MCF 10A (cell line): ENCODE data around the gene RTBDN. TPM values are rescaled to one million over a fixed set of nuclear protein-coding genes. Genes with fewer than 3 reads are reported as not detected.

Experiments used
- BruUV-seq: library from RNA; stranded (reverse); fragments of 400-500 nt; replicated peaks from 2 replicates; lab custom pipeline; 2021; lab: Mats Ljungman, UMichigan
- CTCF ChIA-PET: fragments of 300-600 bp; sonication (Branson Sonifier 250); formaldehyde crosslinking; extraction: SDS; loops from one replicate; lab custom pipeline; 2021; ENCODE audit warnings: antibody characterized with exemption, inconsistent platforms; lab: Yijun Ruan, JAX
- POLR2A ChIA-PET: fragments of 300-600, 350-650 bp; sonication (Branson Sonifier 250); formaldehyde crosslinking; extraction: SDS; loops from one replicate; lab custom pipeline; 2020; ENCODE audit warnings: antibody characterized with exemption, inconsistent platforms; lab: Yijun Ruan, JAX
- DNase-seq: peaks from one replicate; pipeline ENCODE4 v3.0.0-alpha.2; 2018; ENCODE audit not compliant: unreplicated experiment
- H3K27ac Mint-ChIP-seq: one replicate; pipeline ENCODE4 v1.8.0; 2022; ENCODE audit warnings: mild to moderate bottlenecking, low read depth, mixed read lengths; ENCODE audit not compliant: unreplicated experiment
- H3K27me3 Mint-ChIP-seq: one replicate; pipeline ENCODE4 v1.8.0; 2022; ENCODE audit warnings: mixed read lengths; ENCODE audit not compliant: insufficient read depth, unreplicated experiment
- H3K36me3 Mint-ChIP-seq: one replicate; pipeline ENCODE4 v1.8.0; 2022; ENCODE audit warnings: mild to moderate bottlenecking, moderate library complexity, mixed read lengths; ENCODE audit not compliant: insufficient read depth, unreplicated experiment
- H3K4me1 Mint-ChIP-seq: one replicate; pipeline ENCODE4 v1.8.0; 2022; ENCODE audit warnings: mixed read lengths; ENCODE audit not compliant: insufficient read depth, unreplicated experiment
- H3K4me3 Mint-ChIP-seq: one replicate; pipeline ENCODE4 v1.8.0; 2022; ENCODE audit warnings: mild to moderate bottlenecking, moderate library complexity, mixed read lengths; ENCODE audit not compliant: unreplicated experiment
- H3K9me3 Mint-ChIP-seq: one replicate; pipeline ENCODE4 v1.8.0; 2022; ENCODE audit warnings: mixed read lengths; ENCODE audit not compliant: unreplicated experiment
- CTCF ChIP-seq: fragments of 200-600 bp; IDR thresholded peaks from one replicate; pipeline ENCODE4 v1.8.0; 2022; ENCODE audit warnings: antibody characterized with exemption, mild to moderate bottlenecking; ENCODE audit not compliant: unreplicated experiment
- intact Hi-C: fragments of 100-400 bp; cut with micrococcal nuclease; formaldehyde crosslinking; loops from 2 replicates; pipeline ENCODE4 v1.14.1; 2022
- total RNA-seq: library from RNA; stranded (reverse); gene quantifications from 2 replicates; pipeline ENCODE4 v1.2.3, GENCODE V29; 2022

Gene RTBDN
- total RNA-seq, 1 experiment from 2014 or later: not detected

GRCh38 chr19:12833738-12834565 is 427 bp downstream of the RTBDN start:
- CTCF ChIA-PET: interaction anchor here (0.7 to 2.1 kb wide), 3 partner anchors 13 to 119 kb away, joined by 3 to 11 read pairs (median 4); no protein-coding TSS in a partner anchor
- DNase-seq: peak; percentile 47
- intact Hi-C loops: no loop called here

DNA sequence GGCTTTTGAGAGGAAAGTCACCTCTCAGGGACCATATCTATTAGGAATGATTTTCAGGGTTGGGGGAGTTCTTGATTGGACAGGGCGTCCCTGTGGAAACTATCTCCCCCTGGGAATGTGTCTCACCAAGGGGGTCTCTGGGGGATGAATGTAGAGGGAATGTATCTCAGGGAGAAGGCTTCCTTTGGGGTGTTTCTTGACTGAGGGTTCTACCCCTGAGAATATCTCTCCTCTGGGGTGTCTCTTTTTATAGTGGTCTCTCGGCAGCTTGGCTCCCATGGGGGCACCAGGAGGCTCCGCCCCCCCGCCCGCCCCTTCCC is 1.0 kb downstream of the RTBDN start:
- DNase-seq: no peak
- no peaks in the 10 kb centered on the region for H3K9me3 Mint-ChIP-seq
- no peak for TF ChIP-seq CTCF
- ChIA-PET CTCF (no interaction called here), POLR2A (no interaction called here)
- intact Hi-C loops: no loop called here
- peaks cover 21% of the 10 kb centered on the region for H3K27me3 Mint-ChIP-seq
- H3K4me3 Mint-ChIP-seq: peak overlapping the region; percentile 26
- H3K36me3 Mint-ChIP-seq: no peaks in the 10 kb centered on the region
- H3K27ac Mint-ChIP-seq: no peak overlapping the region
- peaks cover 16% of the 10 kb centered on the region for H3K4me1 Mint-ChIP-seq
- BruUV-seq: no TSS peak

More at GRCh38 chr19:12833738-12834565, 427 bp downstream of the RTBDN start:
- Mint-ChIP-seq H3K27me3 (peaks cover 23% of the 10 kb centered on the region), H3K4me3 (peak overlapping the region; percentile 56), H3K36me3 (no peaks in the 10 kb centered on the region), H3K9me3 (no peaks in the 10 kb centered on the region), H3K27ac (no peak overlapping the region), H3K4me1 (peaks cover 16% of the 10 kb centered on the region)
- TF ChIP-seq CTCF: no peak
- POLR2A ChIA-PET: interaction anchor here (0.7 kb wide), 1 partner anchor 107 kb away, joined by 4 read pairs; no protein-coding TSS in a partner anchor
- no TSS peak for BruUV-seq

GRCh38 chr19:12828494-12828893 is 5.9 kb downstream of the RTBDN start:
- peak; percentile 70 for DNase-seq
- Mint-ChIP-seq H3K9me3 (no peaks in the 10 kb centered on the region), H3K4me3 (no peak overlapping the region), H3K27me3 (peaks cover 21% of the 10 kb centered on the region), H3K36me3 (no peaks in the 10 kb centered on the region), H3K4me1 (peaks cover 6% of the 10 kb centered on the region), H3K27ac (no peak overlapping the region)
- intact Hi-C loops: no loop called here
- CTCF ChIA-PET: interaction anchor here (2.5 kb wide), 1 partner anchor 19 kb away, joined by 21 read pairs; no protein-coding TSS in a partner anchor
- POLR2A ChIA-PET: no interaction called here
- BruUV-seq: no TSS peak
- no peak for TF ChIP-seq CTCF

DNA sequence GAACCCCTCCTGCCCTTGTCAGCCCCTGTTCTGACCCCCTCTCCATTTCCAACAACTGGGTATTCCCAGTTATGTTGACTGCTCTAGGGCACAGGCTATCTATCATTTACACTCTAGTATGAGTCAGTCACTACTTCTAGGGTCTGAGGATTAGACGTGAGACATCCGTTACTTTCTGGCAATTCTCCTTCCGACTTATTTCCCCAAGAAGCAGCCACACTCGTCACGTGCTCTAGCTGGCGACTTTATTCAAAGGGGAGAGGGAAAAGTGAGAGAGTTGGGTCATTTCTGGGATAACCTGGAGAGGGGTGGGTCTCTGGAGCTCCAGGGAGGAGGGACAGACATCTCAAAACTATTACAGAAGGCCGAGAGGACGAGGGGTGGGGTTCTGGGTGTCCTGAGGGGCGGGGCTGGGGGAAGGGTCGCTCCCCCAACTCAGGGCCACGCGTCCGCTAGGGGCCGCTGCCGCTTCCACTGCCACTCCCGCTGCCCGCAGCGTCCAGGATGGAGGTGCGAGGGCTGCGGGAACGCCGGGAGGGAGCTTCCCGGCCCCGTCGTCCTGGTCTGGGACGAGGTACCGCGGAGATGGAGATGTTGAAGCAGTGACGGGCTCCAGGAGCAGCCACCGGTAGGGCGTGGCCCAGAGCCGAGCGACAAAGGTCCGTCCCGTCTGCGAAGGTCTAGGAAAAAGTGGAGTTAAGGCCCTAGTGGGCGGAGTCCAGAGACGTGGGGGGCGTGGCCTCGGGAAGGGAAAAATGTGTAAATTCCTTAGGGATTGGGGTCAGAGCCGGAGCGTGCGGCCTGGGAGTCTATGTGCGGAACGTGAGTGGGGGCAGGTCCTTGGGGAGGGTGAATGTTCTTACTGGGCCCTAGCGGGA is 8.9 kb downstream of the RTBDN start:
- no peak for TF ChIP-seq CTCF
- no TSS peak for BruUV-seq
- Mint-ChIP-seq H3K36me3 (no peaks in the 10 kb centered on the region), H3K27me3 (no peaks in the 10 kb centered on the region), H3K4me1 (no peaks in the 10 kb centered on the region), H3K9me3 (peaks cover 8% of the 10 kb centered on the region), H3K27ac (no peak overlapping the region), H3K4me3 (no peak overlapping the region)
- CTCF ChIA-PET: interaction anchor here (1.6 kb wide), 1 partner anchor 23 kb away, joined by 4 read pairs; no protein-coding TSS in a partner anchor
- DNase-seq: no peak
- intact Hi-C loops: no loop called here
- POLR2A ChIA-PET: no interaction called here
